Testis (tissue), 2 donors: Measurements from ENCODE around the gene IFT43.

Source experiments
- CTCF ChIP-seq, 3 experiments: fragments of 450-650 bp in 2 of 3; fragments of 200-600 bp in 1 of 3; sonication (generic) in 1 of 3; IDR thresholded peaks; one replicate each; pipeline ENCODE4 v1.5.1; 2016 to 2019; ENCODE audit warnings: antibody characterized with exemption in 3 of 3, mild to moderate bottlenecking in 2 of 3, moderate library complexity in 1 of 3
- POLR2A ChIP-seq: fragments of 450-650 bp; IDR thresholded peaks from one replicate; pipeline ENCODE4 v1.6.1; 2017; ENCODE audit warnings: antibody characterized with exemption, mild to moderate bottlenecking, moderate library complexity

GRCh38 chr14:76040704-76041103 is 55.1 kb downstream of the IFT43 start:
- no peak for TF ChIP-seq POLR2A
- TF ChIP-seq CTCF (IDR thresholded peaks at IDR 0.05): no peak
